Transverse colon (tissue), 4 donors: ENCODE measurements around the gene ANKRD18A. TPM values are rescaled to one million over a fixed set of nuclear protein-coding genes. Genes with fewer than 3 reads are reported as not detected.

Experiments
- DNase-seq: peaks from one replicate; pipeline ENCODE4 v3.0.0-alpha.2; 2019
- H3K27ac ChIP-seq, 4 donors: fragments of 200-600 bp; sonication (generic); 2 replicates each; pipeline ENCODE4 v1.5.1; 2016 to 2018; ENCODE audit warnings: inconsistent platforms in 4 of 4
- H3K27me3 ChIP-seq: fragments of 200-600 bp; sonication (generic); 2 replicates; pipeline ENCODE4 v1.5.1; 2017; ENCODE audit warnings: inconsistent platforms
- H3K36me3 ChIP-seq, 4 donors: fragments of 200-600 bp; sonication (generic); 2 replicates each; pipeline ENCODE4 v1.5.1; 2017 to 2019; ENCODE audit warnings: inconsistent platforms in 4 of 4
- H3K4me1 ChIP-seq, 4 donors: fragments of 200-600 bp; sonication (generic); 2 replicates each; pipeline ENCODE4 v1.5.1; 2017 to 2020; ENCODE audit warnings: inconsistent platforms in 4 of 4
- H3K4me3 ChIP-seq, 4 donors: fragments of 200-600 bp; sonication (generic); 1 replicate in 1 of 4; 2 replicates in 3 of 4; pipeline versions ENCODE4 v1.5.1 to v1.6.1; 2017 to 2019; ENCODE audit warnings: inconsistent platforms in 4 of 4
- H3K9me3 ChIP-seq, 2 donors: fragments of 200-600 bp; sonication (generic); 2 replicates each; pipeline ENCODE4 v1.5.1; 2017 to 2019; ENCODE audit warnings: inconsistent platforms in 2 of 2
- EP300 ChIP-seq: sonication (generic); formaldehyde crosslinking; IDR thresholded peaks from one replicate; pipeline ENCODE4 v1.6.1; 2017; ENCODE audit warnings: antibody characterized with exemption, low read depth
- POLR2A ChIP-seq: fragments of 450-650 bp; IDR thresholded peaks from one replicate; pipeline ENCODE4 v1.6.1; 2016; ENCODE audit warnings: antibody characterized with exemption, mild to moderate bottlenecking, moderate library complexity
- POLR2AphosphoS5 ChIP-seq, 3 donors: sonication (generic); formaldehyde crosslinking; IDR thresholded peaks; one replicate each; pipeline ENCODE4 v1.6.1; 2016; ENCODE audit warnings: antibody characterized with exemption in 3 of 3
- WGBS, 2 donors: methylation state at CpG; one replicate each; pipeline ENCODE4 v1.1.5; 2018; ENCODE audit warnings: low coverage in 1 of 2; 5-methylcytosine and 5-hydroxymethylcytosine counted together
- in situ Hi-C, 4 donors: fragments of 200-750 bp; cut with MboI; loops; one replicate each; pipeline versions ENCODE4 v1.15.0 to v1.15.1; 2017; ENCODE audit warnings: low sequenced_read_pairs in 3 of 4, low pct_ligation_motif_present in 1 of 4, low pct_unique_long_range_greater_than_20kb in 1 of 4
- intact Hi-C: fragments of 100-400 bp; cut with DNase I; formaldehyde crosslinking; loops from one replicate; pipeline ENCODE4 v1.15.1; 2023; ENCODE audit warnings: low total_unique reads
- total RNA-seq, 4 donors: library from RNA; depleted of rRNA; stranded (reverse); fragments of >200 nt; gene quantifications; one replicate each; pipeline ENCODE4 v1.1.0, GENCODE V29; 2016
- TF ChIP-seq, protein P1 (sequence below), 5 experiments: fragments of 200-600 bp in 3 of 5; fragments of 450-650 bp in 2 of 5; sonication (generic) in 3 of 5; IDR thresholded peaks; 1 replicate in 2 of 5; 2 replicates in 3 of 5; pipeline ENCODE4 v1.5.1; 2016 to 2017; ENCODE audit warnings: antibody characterized with exemption in 5 of 5, inconsistent platforms in 3 of 5, mild to moderate bottlenecking in 2 of 5, moderate library complexity in 1 of 5

Gene ANKRD18A
- total RNA-seq, 4 donors from 2014 or later = 5.6 to 15.4 (median 12.5) TPM

GRCh38 chr9:38659538-38659937, 39.1 kb upstream of the ANKRD18A start:
- H3K4me3 ChIP-seq = no peak overlapping the region
- H3K27me3 ChIP-seq = peaks cover 4% of the 10 kb centered on the region
- DNase-seq = no peak
- no peaks in the 10 kb centered on the region for H3K9me3 ChIP-seq
- H3K36me3 ChIP-seq = no peaks in the 10 kb centered on the region
- no peak overlapping the region for H3K27ac ChIP-seq
- TF ChIP-seq POLR2AphosphoS5 (IDR thresholded peaks at IDR 0.05) = no peak
- no peak for TF ChIP-seq POLR2A
- TF ChIP-seq, protein P1, sequence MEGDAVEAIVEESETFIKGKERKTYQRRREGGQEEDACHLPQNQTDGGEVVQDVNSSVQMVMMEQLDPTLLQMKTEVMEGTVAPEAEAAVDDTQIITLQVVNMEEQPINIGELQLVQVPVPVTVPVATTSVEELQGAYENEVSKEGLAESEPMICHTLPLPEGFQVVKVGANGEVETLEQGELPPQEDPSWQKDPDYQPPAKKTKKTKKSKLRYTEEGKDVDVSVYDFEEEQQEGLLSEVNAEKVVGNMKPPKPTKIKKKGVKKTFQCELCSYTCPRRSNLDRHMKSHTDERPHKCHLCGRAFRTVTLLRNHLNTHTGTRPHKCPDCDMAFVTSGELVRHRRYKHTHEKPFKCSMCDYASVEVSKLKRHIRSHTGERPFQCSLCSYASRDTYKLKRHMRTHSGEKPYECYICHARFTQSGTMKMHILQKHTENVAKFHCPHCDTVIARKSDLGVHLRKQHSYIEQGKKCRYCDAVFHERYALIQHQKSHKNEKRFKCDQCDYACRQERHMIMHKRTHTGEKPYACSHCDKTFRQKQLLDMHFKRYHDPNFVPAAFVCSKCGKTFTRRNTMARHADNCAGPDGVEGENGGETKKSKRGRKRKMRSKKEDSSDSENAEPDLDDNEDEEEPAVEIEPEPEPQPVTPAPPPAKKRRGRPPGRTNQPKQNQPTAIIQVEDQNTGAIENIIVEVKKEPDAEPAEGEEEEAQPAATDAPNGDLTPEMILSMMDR (IDR thresholded peaks at IDR 0.05) = no peak
- TF ChIP-seq EP300 = no peak
- intact Hi-C loops = no loop called here
- H3K4me1 ChIP-seq = no peaks in the 10 kb centered on the region
- WGBS, 2 donors = 78 to 100% methylated on average over 6 to 7 of the region's 7 CpGs
- in situ Hi-C loops = no loop called here

DNA sequence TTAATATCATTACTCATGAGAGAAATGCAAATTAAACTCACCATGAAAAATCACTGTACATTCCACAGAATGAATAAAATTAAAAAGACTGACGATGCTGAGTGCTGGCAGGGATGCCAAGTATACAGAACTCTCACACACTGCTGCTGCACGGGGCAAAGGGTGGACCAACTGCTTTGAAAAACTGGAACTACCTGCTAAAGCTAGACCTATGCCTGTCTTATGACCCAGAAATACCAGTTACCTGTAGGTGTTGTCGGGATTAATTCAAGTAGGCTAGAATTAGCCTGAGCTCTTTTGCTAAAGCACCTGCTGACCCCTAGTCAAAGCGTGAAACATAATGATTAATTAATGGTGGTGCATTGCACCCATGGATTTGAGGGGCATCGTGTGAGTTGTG, 36.5 kb upstream of the ANKRD18A start:
- Histone ChIP-seq H3K4me3 (no peak overlapping the region), H3K27ac (no peak overlapping the region), H3K27me3 (peaks cover 4% of the 10 kb centered on the region), H3K4me1 (peaks cover 0 to 5% (median 0%) of the 10 kb centered on the region in 4 donors), H3K9me3 (no peaks in the 10 kb centered on the region), H3K36me3 (no peaks in the 10 kb centered on the region)
- intact Hi-C loops = no loop called here
- in situ Hi-C loops = no loop called here
- no peak for TF ChIP-seq POLR2A
- TF ChIP-seq, protein P1 (IDR thresholded peaks at IDR 0.05) = no peak
- TF ChIP-seq EP300 = no peak
- no peak for TF ChIP-seq POLR2AphosphoS5 (IDR thresholded peaks at IDR 0.05)
- DNase-seq = no peak
- 23 to 79% methylated on average over 5 of the region's 5 CpGs for WGBS, 2 donors

DNA sequence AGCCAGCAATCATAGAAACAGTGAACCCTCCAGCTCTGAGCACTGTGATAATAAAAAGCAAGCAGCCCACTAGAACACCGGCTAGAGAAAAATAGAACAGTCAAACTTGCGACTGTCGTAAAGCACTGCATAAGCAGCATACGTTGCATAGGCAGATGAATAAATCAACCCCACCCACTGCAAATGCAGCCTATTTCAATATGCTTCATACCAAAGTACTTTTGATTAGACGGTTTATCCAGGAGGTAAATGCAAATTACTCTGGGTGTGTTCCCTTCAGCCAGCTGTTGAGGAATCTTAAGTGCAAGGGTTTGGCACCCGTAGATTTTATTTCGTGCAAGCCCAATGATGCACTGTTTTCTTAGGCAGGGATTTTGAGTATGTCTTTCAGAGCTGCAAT, 32.1 kb upstream of the ANKRD18A start:
- DNase-seq = no peak
- H3K27me3 ChIP-seq = peaks cover 4% of the 10 kb centered on the region
- no peak overlapping the region for H3K4me3 ChIP-seq
- intact Hi-C loops (no loop called here), in situ Hi-C loops (no loop called here)
- TF ChIP-seq EP300 = no peak
- no peak for TF ChIP-seq POLR2AphosphoS5 (IDR thresholded peaks at IDR 0.05)
- no peak for TF ChIP-seq POLR2A
- TF ChIP-seq, protein P1 (IDR thresholded peaks at IDR 0.05) = no peak
- 38 to 50% methylated on average over 5 to 7 of the region's 7 CpGs for WGBS, 2 donors
- H3K36me3 ChIP-seq = no peaks in the 10 kb centered on the region
- H3K4me1 ChIP-seq = peaks cover 0 to 5% (median 0%) of the 10 kb centered on the region in 4 donors
- no peaks in the 10 kb centered on the region for H3K9me3 ChIP-seq
- no peak overlapping the region for H3K27ac ChIP-seq

- intact Hi-C loops = no loop called here
- H3K27ac ChIP-seq = no peak overlapping the region
- no peaks in the 10 kb centered on the region for H3K9me3 ChIP-seq
- H3K4me3 ChIP-seq = no peak overlapping the region
- TF ChIP-seq POLR2AphosphoS5 (IDR thresholded peaks at IDR 0.05) = no peak
- TF ChIP-seq, protein P1 (IDR thresholded peaks at IDR 0.05) = no peak
- no peak for TF ChIP-seq POLR2A
- no peak for TF ChIP-seq EP300
- no peaks in the 10 kb centered on the region for H3K36me3 ChIP-seq
- in situ Hi-C loops = no loop called here
- peaks cover 4% of the 10 kb centered on the region for H3K27me3 ChIP-seq
- H3K4me1 ChIP-seq = peaks cover 0 to 5% (median 0%) of the 10 kb centered on the region in 4 donors
- 38% methylated on average over 2 of the region's 2 CpGs; no CpG with 5 or more reads in 1 of the 2 donors for WGBS, 2 donors
- no peak for DNase-seq
These were observed 31.6 kb upstream of the ANKRD18A start for GRCh38 chr9:38652044-38652443.
